ENCODE data around the gene MTA1. TPM values are rescaled to one million over a fixed set of nuclear protein-coding genes. Genes with fewer than 3 reads are reported as not detected.

The MTA1 gene
- total RNA-seq, 1 donor from 2014 or later, result 64.1 TPM

- TF ChIP-seq, protein P1, sequence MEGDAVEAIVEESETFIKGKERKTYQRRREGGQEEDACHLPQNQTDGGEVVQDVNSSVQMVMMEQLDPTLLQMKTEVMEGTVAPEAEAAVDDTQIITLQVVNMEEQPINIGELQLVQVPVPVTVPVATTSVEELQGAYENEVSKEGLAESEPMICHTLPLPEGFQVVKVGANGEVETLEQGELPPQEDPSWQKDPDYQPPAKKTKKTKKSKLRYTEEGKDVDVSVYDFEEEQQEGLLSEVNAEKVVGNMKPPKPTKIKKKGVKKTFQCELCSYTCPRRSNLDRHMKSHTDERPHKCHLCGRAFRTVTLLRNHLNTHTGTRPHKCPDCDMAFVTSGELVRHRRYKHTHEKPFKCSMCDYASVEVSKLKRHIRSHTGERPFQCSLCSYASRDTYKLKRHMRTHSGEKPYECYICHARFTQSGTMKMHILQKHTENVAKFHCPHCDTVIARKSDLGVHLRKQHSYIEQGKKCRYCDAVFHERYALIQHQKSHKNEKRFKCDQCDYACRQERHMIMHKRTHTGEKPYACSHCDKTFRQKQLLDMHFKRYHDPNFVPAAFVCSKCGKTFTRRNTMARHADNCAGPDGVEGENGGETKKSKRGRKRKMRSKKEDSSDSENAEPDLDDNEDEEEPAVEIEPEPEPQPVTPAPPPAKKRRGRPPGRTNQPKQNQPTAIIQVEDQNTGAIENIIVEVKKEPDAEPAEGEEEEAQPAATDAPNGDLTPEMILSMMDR (conservative IDR thresholded peaks at IDR 0.05; ENCODE audit: low read depth, low read length), result peak; percentile 58
- peak; percentile 98 for DNase-seq (ENCODE audit: low read depth)
- H3K4me3 ChIP-seq (ENCODE audit: low read depth, low read length), result peak within 1 kb of the TSS; percentile 81
These were observed 71.1 kb downstream of the MTA1 start, which contains the start of gene TEDC1 for GRCh38 chr14:105490572-105491365. TSS of gene TEDC1 (plus strand) at chr14:105491246. CDS start at chr14:105491376, 130 bp downstream.

DNA sequence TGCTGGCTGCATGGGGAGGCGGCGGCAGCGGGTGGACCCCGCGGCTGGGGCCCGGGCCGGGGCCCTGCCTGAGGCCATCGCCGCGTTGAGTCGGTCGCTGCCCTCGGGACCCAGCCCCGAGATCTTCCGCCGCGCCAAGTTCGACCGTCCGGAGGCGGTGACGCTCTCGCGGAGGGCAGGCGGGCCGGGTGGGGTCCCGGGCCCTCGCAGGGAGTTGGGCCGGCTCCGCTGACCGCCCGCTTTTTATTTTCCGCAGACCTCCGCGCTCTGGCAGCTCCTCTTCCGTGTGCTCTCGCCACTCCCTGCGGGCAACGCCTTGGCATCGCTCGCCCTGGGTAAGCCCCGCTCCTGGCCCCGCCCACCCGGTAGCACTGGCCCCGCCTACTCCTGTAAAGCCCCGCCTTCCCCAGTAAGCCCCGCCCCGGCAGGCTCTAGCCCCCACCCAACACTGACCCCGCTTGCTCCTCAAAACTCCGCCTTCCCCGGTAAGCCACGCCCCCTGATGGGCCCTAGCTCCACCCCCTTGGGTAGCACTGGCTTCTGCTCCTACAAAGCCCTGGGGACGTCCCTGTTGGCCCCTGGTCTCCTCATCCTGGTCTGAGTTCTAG is 71.8 kb downstream of the MTA1 start:
- TF ChIP-seq, protein P1 (conservative IDR thresholded peaks at IDR 0.05; ENCODE audit: low read depth, low read length), result no peak
- H3K4me3 ChIP-seq (ENCODE audit: low read depth, low read length), result peak overlapping the region; percentile 81
- DNase-seq (ENCODE audit: low read depth), result no peak

DNA sequence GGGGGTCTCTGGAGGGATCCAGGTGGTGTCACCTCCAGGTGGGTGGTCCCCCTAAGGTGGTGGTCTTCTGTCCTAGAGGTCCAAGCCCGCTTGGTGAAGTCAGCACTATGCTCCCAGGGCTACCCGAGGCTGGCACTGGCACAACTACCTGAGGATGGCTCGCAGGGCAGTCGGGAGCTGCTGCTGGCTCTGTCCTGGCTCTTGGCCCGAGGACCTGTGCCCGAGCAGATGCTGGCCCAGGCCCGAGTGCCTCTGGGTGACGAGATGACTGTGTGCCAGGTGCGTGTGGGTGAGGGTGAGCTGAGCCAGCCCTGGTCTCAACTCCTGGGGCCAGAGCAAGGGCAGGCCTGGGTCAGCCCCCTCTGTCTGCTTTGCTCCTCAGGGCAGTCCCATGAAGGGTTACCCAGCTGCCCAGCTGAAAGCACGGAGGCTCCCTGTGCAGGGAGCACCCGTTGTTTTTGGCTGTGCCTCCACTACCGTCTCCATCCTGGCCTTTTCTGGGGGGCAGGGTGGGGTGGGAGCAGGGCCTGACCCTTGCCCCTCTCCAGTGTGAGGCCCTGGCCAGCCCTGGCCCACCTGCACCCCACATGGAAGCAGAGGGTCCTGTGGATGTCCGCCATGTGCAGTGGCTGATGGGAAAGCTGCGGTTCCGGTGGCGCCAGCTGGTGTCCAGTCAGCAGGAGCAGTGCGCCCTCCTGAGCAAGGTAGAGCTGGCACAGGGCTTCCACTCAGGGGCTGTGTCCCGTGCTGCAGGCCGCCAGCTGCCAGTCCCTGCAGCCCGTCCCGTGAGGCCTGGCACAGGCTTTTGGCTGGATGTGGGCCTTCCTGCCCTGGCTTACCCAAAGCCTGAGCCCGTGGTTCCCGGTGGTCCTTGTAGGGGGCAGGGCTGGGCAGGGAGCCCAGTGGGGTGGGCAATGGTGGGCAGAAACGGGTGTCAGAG is 72.7 kb downstream of the MTA1 start:
- no peak for DNase-seq (ENCODE audit: low read depth)
- peak overlapping the region; percentile 81 for H3K4me3 ChIP-seq (ENCODE audit: low read depth, low read length)
- TF ChIP-seq, protein P1 (conservative IDR thresholded peaks at IDR 0.05; ENCODE audit: low read depth, low read length), result no peak

GRCh38 chr14:105492971-105493871 is 73.6 kb downstream of the MTA1 start:
- H3K4me3 ChIP-seq (ENCODE audit: low read depth, low read length), result no peak overlapping the region
- TF ChIP-seq, protein P1 (conservative IDR thresholded peaks at IDR 0.05; ENCODE audit: low read depth, low read length), result no peak
- DNase-seq (ENCODE audit: low read depth), result no peak

- no peak overlapping the region for H3K4me3 ChIP-seq (ENCODE audit: low read depth, low read length)
- TF ChIP-seq, protein P1 (conservative IDR thresholded peaks at IDR 0.05; ENCODE audit: low read depth, low read length), result no peak
- no peak for DNase-seq (ENCODE audit: low read depth)
These were observed 74.4 kb downstream of the MTA1 start for GRCh38 chr14:105493921-105494605.
